Liver (tissue), 9 donors: ENCODE measurements around the gene FAM53B. TPM values are rescaled to one million over a fixed set of nuclear protein-coding genes. Genes with fewer than 3 reads are reported as not detected.

ENCODE experiments used
- DNase-seq: peaks from one replicate; pipeline ENCODE4 v3.0.0-alpha.2; 2017; ENCODE audit warnings: low spot score
- H3K27ac ChIP-seq, 2 donors: one replicate each; pipeline ENCODE4 v1.7.0; 2013; ENCODE audit warnings: inconsistent platforms in 2 of 2, low read length in 2 of 2, control low read depth in 1 of 2, low read depth in 1 of 2, mild to moderate bottlenecking in 1 of 2
- H3K27me3 ChIP-seq, 4 donors: one replicate each; pipeline versions ENCODE4 v1.6.1 to v1.7.0; 2013; ENCODE audit warnings: low read length in 3 of 4, inconsistent platforms in 1 of 4, mild to moderate bottlenecking in 1 of 4, moderate library complexity in 1 of 4; ENCODE audit not compliant: control insufficient read depth in 4 of 4, insufficient read depth in 4 of 4
- H3K36me3 ChIP-seq, 4 donors: one replicate each; pipeline versions ENCODE4 v1.6.1 to v1.7.0; 2013; ENCODE audit warnings: low read length in 3 of 4, mild to moderate bottlenecking in 3 of 4, low read depth in 1 of 4, moderate library complexity in 1 of 4; ENCODE audit not compliant: control insufficient read depth in 4 of 4, insufficient read depth in 3 of 4
- H3K4me1 ChIP-seq, 4 donors: one replicate each; pipeline versions ENCODE4 v1.6.1 to v1.7.0; 2013; ENCODE audit warnings: low read length in 3 of 4, mild to moderate bottlenecking in 3 of 4, moderate library complexity in 1 of 4; ENCODE audit not compliant: control insufficient read depth in 4 of 4, insufficient read depth in 4 of 4
- H3K4me3 ChIP-seq, 3 donors: one replicate each; pipeline versions ENCODE4 v1.6.1 to v1.7.0; 2013; ENCODE audit warnings: low read length in 3 of 3, control low read depth in 1 of 3, low read depth in 1 of 3, mild to moderate bottlenecking in 1 of 3
- H3K9ac ChIP-seq, 2 donors: one replicate each; pipeline ENCODE4 v1.7.0; 2013; ENCODE audit warnings: low read length in 2 of 2, mild to moderate bottlenecking in 2 of 2, moderate library complexity in 2 of 2, control low read depth in 1 of 2, low read depth in 1 of 2
- H3K9me3 ChIP-seq, 4 donors: one replicate each; pipeline versions ENCODE4 v1.6.1 to v1.7.0; 2013; ENCODE audit warnings: low read length in 3 of 4; ENCODE audit not compliant: control insufficient read depth in 4 of 4
- CTCF ChIP-seq: fragments of 150-350 bp; IDR thresholded peaks from 2 replicates; pipeline ENCODE4 v1.5.1; 2017; ENCODE audit warnings: improper control_type of control experiment, low read depth, low read length; ENCODE audit not compliant: missing input control
- EGR1 ChIP-seq, 2 donors: IDR thresholded peaks; 2 replicates each; pipeline ENCODE4 v1.6.1; 2016 to 2018; ENCODE audit warnings: antibody characterized with exemption in 2 of 2, low read depth in 2 of 2
- FOXA1 ChIP-seq: IDR thresholded peaks from 2 replicates; pipeline ENCODE4 v1.6.1; 2016; ENCODE audit warnings: antibody characterized with exemption
- FOXA2 ChIP-seq: IDR thresholded peaks from 2 replicates; pipeline ENCODE4 v1.6.1; 2016; ENCODE audit warnings: antibody characterized with exemption
- GABPA ChIP-seq, 2 donors: IDR thresholded peaks in 1 of 2; conservative IDR thresholded peaks in 1 of 2; 2 replicates each; pipeline ENCODE4 v1.6.1; 2016; ENCODE audit warnings: antibody characterized with exemption in 2 of 2, mild to moderate bottlenecking in 1 of 2, moderate library complexity in 1 of 2
- HNF4A ChIP-seq, 2 donors: conservative IDR thresholded peaks; 2 replicates each; pipeline ENCODE4 v1.6.1; 2016; ENCODE audit warnings: antibody characterized with exemption in 2 of 2, mild to moderate bottlenecking in 2 of 2
- HNF4G ChIP-seq: IDR thresholded peaks from 2 replicates; pipeline ENCODE4 v1.6.1; 2016; ENCODE audit warnings: antibody characterized with exemption
- JUND ChIP-seq, 2 donors: IDR thresholded peaks; 2 replicates each; pipeline ENCODE4 v1.6.1; 2016; ENCODE audit warnings: antibody characterized with exemption in 2 of 2
- MAX ChIP-seq: IDR thresholded peaks from 2 replicates; pipeline ENCODE4 v1.6.1; 2016; ENCODE audit warnings: antibody characterized with exemption
- RAD21 ChIP-seq, 2 donors: IDR thresholded peaks; 2 replicates each; pipeline ENCODE4 v1.6.1; 2016; ENCODE audit warnings: antibody characterized with exemption in 2 of 2, mild to moderate bottlenecking in 2 of 2
- RXRA ChIP-seq, 2 donors: IDR thresholded peaks; 2 replicates each; pipeline ENCODE4 v1.6.1; 2017 to 2018; ENCODE audit warnings: antibody characterized with exemption in 2 of 2, mild to moderate bottlenecking in 1 of 2
- SP1 ChIP-seq: IDR thresholded peaks from 2 replicates; pipeline ENCODE4 v1.6.1; 2018; ENCODE audit warnings: antibody characterized with exemption, mild to moderate bottlenecking
- TAF1 ChIP-seq: conservative IDR thresholded peaks from 2 replicates; pipeline ENCODE4 v1.6.1; 2016; ENCODE audit warnings: antibody characterized with exemption, mild to moderate bottlenecking
- YY1 ChIP-seq: IDR thresholded peaks from 2 replicates; pipeline ENCODE4 v1.6.1; 2016; ENCODE audit warnings: antibody characterized with exemption, mild to moderate bottlenecking
- ZBTB33 ChIP-seq: IDR thresholded peaks from 2 replicates; pipeline ENCODE4 v1.6.1; 2016; ENCODE audit warnings: antibody characterized with exemption
- WGBS: extraction: QIAGEN DNeasy Blood & Tissue Kit; methylation state at CpG from one replicate; pipeline ENCODE4 v1.1.7; 2013; 5-methylcytosine and 5-hydroxymethylcytosine counted together
- polyA plus RNA-seq, 2 donors: library from polyadenylated mRNA; stranded (reverse) in 1 of 2; unstranded in 1 of 2; fragments of 200-250 nt in 1 of 2; fragments of >200 nt in 1 of 2; fragmentation: Nextera tagmentation in 1 of 2; extraction: Ambion mirVana in 1 of 2; gene quantifications; one replicate each; pipeline versions ENCODE4 v1.2.1 to v1.2.3, GENCODE V29; 2013 to 2015
- total RNA-seq, 2 donors: library from RNA; depleted of rRNA; stranded (reverse); fragments of >200 nt; gene quantifications; one replicate each; pipeline ENCODE4 v1.2.3, GENCODE V29; 2014
- TF ChIP-seq, protein P1 (sequence below): IDR thresholded peaks from 2 replicates; pipeline ENCODE4 v1.6.1; 2016; ENCODE audit warnings: antibody characterized with exemption
- TF ChIP-seq, protein P2 (sequence below): IDR thresholded peaks from 2 replicates; pipeline ENCODE4 v1.6.1; 2016; ENCODE audit warnings: antibody characterized with exemption, mild to moderate bottlenecking
- donor health status: healthy.
- donor health status: healthy.
- donor health status: healthy.
- donor health status: healthy.
- donor health status: healthy.

The FAM53B gene
- total and polyA plus RNA-seq, 4 donors: 1.1 to 24.0 (median 6.3) TPM

- DNase-seq: no peak
- Histone ChIP-seq H3K9me3 (no peaks in the 10 kb centered on the region), H3K36me3 (no peaks in the 10 kb centered on the region), H3K27me3 (no peaks in the 10 kb centered on the region), H3K4me1 (peaks cover 4 to 33% (median 20%) of the 10 kb centered on the region in 4 donors), H3K27ac (no peak overlapping the region), H3K4me3 (no peak overlapping the region), H3K9ac (no peak overlapping the region)
- TF ChIP-seq, protein P1, sequence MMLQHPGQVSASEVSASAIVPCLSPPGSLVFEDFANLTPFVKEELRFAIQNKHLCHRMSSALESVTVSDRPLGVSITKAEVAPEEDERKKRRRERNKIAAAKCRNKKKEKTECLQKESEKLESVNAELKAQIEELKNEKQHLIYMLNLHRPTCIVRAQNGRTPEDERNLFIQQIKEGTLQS: no peak
- no peak for TF ChIP-seq JUND (IDR thresholded peaks at IDR 0.05)
- no peak for TF ChIP-seq GABPA (IDR thresholded peaks at IDR 0.05 in 1 of 2, conservative IDR thresholded peaks at IDR 0.05 in 1 of 2)
- TF ChIP-seq RAD21 (IDR thresholded peaks at IDR 0.05): no peak
- no peak for TF ChIP-seq RXRA (IDR thresholded peaks at IDR 0.05)
- TF ChIP-seq MAX: no peak
- TF ChIP-seq FOXA1: no peak
- no peak for TF ChIP-seq SP1
- TF ChIP-seq HNF4A (conservative IDR thresholded peaks at IDR 0.05): no peak
- TF ChIP-seq, protein P2, sequence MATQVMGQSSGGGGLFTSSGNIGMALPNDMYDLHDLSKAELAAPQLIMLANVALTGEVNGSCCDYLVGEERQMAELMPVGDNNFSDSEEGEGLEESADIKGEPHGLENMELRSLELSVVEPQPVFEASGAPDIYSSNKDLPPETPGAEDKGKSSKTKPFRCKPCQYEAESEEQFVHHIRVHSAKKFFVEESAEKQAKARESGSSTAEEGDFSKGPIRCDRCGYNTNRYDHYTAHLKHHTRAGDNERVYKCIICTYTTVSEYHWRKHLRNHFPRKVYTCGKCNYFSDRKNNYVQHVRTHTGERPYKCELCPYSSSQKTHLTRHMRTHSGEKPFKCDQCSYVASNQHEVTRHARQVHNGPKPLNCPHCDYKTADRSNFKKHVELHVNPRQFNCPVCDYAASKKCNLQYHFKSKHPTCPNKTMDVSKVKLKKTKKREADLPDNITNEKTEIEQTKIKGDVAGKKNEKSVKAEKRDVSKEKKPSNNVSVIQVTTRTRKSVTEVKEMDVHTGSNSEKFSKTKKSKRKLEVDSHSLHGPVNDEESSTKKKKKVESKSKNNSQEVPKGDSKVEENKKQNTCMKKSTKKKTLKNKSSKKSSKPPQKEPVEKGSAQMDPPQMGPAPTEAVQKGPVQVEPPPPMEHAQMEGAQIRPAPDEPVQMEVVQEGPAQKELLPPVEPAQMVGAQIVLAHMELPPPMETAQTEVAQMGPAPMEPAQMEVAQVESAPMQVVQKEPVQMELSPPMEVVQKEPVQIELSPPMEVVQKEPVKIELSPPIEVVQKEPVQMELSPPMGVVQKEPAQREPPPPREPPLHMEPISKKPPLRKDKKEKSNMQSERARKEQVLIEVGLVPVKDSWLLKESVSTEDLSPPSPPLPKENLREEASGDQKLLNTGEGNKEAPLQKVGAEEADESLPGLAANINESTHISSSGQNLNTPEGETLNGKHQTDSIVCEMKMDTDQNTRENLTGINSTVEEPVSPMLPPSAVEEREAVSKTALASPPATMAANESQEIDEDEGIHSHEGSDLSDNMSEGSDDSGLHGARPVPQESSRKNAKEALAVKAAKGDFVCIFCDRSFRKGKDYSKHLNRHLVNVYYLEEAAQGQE: no peak
- TF ChIP-seq ZBTB33: no peak
- TF ChIP-seq EGR1 (IDR thresholded peaks at IDR 0.05; ENCODE audit: low read depth in 2 of 2): no peak
- no peak for TF ChIP-seq CTCF
- TF ChIP-seq FOXA2: no peak
- 84% methylated on average over 14 of the region's 14 CpGs for WGBS
Observed at GRCh38 chr10:124651402-124651891, 92.7 kb downstream of the FAM53B start.

DNA sequence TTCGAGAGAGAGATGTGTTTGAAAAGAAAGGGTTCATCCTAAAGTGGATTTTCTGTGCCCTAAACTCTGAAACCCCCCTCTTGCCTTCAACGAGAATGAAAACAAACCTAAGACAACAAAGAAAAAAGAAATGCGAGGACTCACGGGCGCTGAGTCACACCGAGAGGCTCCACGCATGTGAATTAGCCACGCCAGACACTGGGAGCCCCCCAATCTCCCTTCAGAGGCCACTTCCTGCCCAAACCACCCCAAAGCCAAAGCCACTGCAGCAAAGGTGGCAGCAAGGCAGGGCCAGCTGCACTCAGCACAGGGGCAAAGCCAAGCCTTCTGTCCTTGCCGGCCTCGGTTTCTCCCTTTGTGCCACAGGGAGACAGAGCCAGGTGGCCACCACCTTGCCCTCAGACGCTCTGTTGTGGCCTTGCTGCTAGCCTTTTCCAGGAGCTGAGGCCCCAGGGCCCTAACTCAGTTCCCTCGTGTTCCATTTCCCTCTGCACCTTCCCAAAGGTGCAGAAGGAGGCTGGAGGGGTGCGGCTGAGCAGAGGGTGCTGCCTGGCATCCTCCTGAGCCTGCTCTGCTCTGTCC is 93.3 kb downstream of the FAM53B start:
- WGBS: 87% methylated on average over 13 of the region's 13 CpGs
- TF ChIP-seq HNF4G (no peak), FOXA1 (no peak), FOXA2 (no peak), YY1 (no peak), HNF4A (conservative IDR thresholded peaks at IDR 0.05) (no peak), RXRA (IDR thresholded peaks at IDR 0.05) (no peak), CTCF (no peak), JUND (IDR thresholded peaks at IDR 0.05) (no peak), SP1 (no peak), TAF1 (no peak), MAX (no peak), GABPA (IDR thresholded peaks at IDR 0.05 in 1 of 2, conservative IDR thresholded peaks at IDR 0.05 in 1 of 2) (no peak)
- TF ChIP-seq, protein P1: no peak
- no peak overlapping the region for H3K4me3 ChIP-seq
- peaks cover 4 to 35% (median 22%) of the 10 kb centered on the region in 4 donors for H3K4me1 ChIP-seq
- DNase-seq: no peak
- no peaks in the 10 kb centered on the region for H3K9me3 ChIP-seq
- H3K36me3 ChIP-seq: no peaks in the 10 kb centered on the region
- no peak overlapping the region for H3K9ac ChIP-seq
- H3K27ac ChIP-seq: no peak overlapping the region
- H3K27me3 ChIP-seq: no peaks in the 10 kb centered on the region
